HCT116 (cell line): ENCODE results near the gene DLL1. TPM values are rescaled to one million over a fixed set of nuclear protein-coding genes. Genes with fewer than 3 reads are reported as not detected.

Experiments
- ATAC-seq: fragments of 200-7000 bp; cut with Tn5 transposase; 2 replicates; pipeline ENCODE4 v1.9.1; 2020; ENCODE audit warnings: mild to moderate bottlenecking, moderate library complexity
- BruUV-seq: library from RNA; stranded (reverse); fragments of 400-500 nt; replicated peaks from 2 replicates; lab custom pipeline; 2021; lab: Mats Ljungman, UMichigan
- CTCF ChIA-PET: fragments of 300-600 bp; sonication (Branson Sonifier 250); formaldehyde crosslinking; loops from one replicate; lab custom pipeline; 2021; ENCODE audit warnings: antibody characterized with exemption; lab: Charles Lee
- POLR2A ChIA-PET: fragments of 300-600, 350-600 bp; sonication (Branson Sonifier 250); formaldehyde crosslinking; loops from one replicate; lab custom pipeline; 2021; ENCODE audit warnings: antibody characterized with exemption; lab: Charles Lee
- RAD21 ChIA-PET, 2 experiments: fragments of 300-600 bp; sonication (Branson Sonifier 250); formaldehyde crosslinking; loops; one replicate each; lab custom pipeline; 2023; ENCODE audit warnings: low total read pairs in 2 of 2; ENCODE audit not compliant: uncharacterized antibody in 2 of 2, unreplicated experiment in 2 of 2, low non-redundant PET in 1 of 2; lab: Charles Lee
- DNase-seq: peaks from one replicate; pipeline ENCODE4 v3.0.0-alpha.2; 2010; ENCODE audit warnings: low read depth, low spot score
- H2AFZ ChIP-seq: fragments of 200-600 bp; shearing (Covaris generic), sonication (generic); 2 replicates; pipeline ENCODE4 v1.6.1; 2017; ENCODE audit warnings: low read depth, mixed run types, mixed read lengths, antibody characterized with exemption, low read length; ENCODE audit not compliant: poor library complexity, severe bottlenecking
- H3K27ac ChIP-seq: 2 replicates; pipeline ENCODE4 v1.5.1; 2012; ENCODE audit warnings: low read depth, low read length
- H3K27me3 ChIP-seq: fragments of 200-600 bp; sonication (generic); 2 replicates; pipeline ENCODE4 v1.6.1; 2016; ENCODE audit warnings: mixed run types, low read length, mixed read lengths; ENCODE audit not compliant: insufficient read depth
- H3K36me3 ChIP-seq, 2 experiments: fragments of 200-500 bp in 1 of 2; fragments of 200-600 bp in 1 of 2; sonication (Bioruptor generic) in 1 of 2; sonication (generic) in 1 of 2; 2 replicates each; pipeline versions ENCODE4 v1.5.1 to v1.6.1; 2014 to 2016; ENCODE audit warnings: low read length in 2 of 2, inconsistent platforms in 1 of 2, mixed read lengths in 1 of 2, mixed run types in 1 of 2; ENCODE audit not compliant: insufficient read depth in 2 of 2, control insufficient read depth in 1 of 2
- H3K4me1 ChIP-seq, 2 experiments: fragments of 200-600 bp in 1 of 2; sonication (generic) in 1 of 2; 2 replicates each; pipeline versions ENCODE4 v1.5.1 to v1.6.1; 2012 to 2017; ENCODE audit warnings: low read length in 2 of 2, inconsistent platforms in 1 of 2, mild to moderate bottlenecking in 1 of 2, mixed read lengths in 1 of 2, mixed run types in 1 of 2, moderate library complexity in 1 of 2; ENCODE audit not compliant: insufficient read depth in 2 of 2, control insufficient read depth in 1 of 2
- H3K4me2 ChIP-seq: fragments of 200-600 bp; sonication (generic); 2 replicates; pipeline ENCODE4 v1.6.1; 2017; ENCODE audit warnings: mixed run types, low read length, mixed read lengths
- H3K4me3 ChIP-seq, 2 experiments: fragments of 200-600 bp in 1 of 2; sonication (generic) in 1 of 2; replicated peaks in 1 of 2; 2 replicates each; pipeline ENCODE4 v1.5.1; 2011 to 2016; ENCODE audit warnings: low read length in 2 of 2, control low read depth in 1 of 2, low read depth in 1 of 2, mild to moderate bottlenecking in 1 of 2, mixed read lengths in 1 of 2, mixed run types in 1 of 2
- H3K79me2 ChIP-seq: fragments of 200-600 bp; sonication (generic); 2 replicates; pipeline ENCODE4 v1.6.1; 2017; ENCODE audit warnings: mild to moderate bottlenecking, mixed run types, low read length, moderate library complexity, mixed read lengths; ENCODE audit not compliant: insufficient read depth
- H3K9ac ChIP-seq: fragments of 200-600 bp; sonication (generic); 2 replicates; pipeline ENCODE4 v1.6.1; 2016; ENCODE audit warnings: low read length, mixed read lengths
- H3K9me2 ChIP-seq: fragments of 200-600 bp; sonication (generic), shearing (Covaris generic); 2 replicates; pipeline ENCODE4 v1.6.1; 2017; ENCODE audit warnings: mixed run types, mild to moderate bottlenecking, moderate library complexity; ENCODE audit not compliant: insufficient read depth
- H3K9me3 ChIP-seq, 2 experiments: fragments of 200-500 bp in 1 of 2; fragments of 200-600 bp in 1 of 2; sonication (Bioruptor generic) in 1 of 2; sonication (generic) in 1 of 2; 2 replicates each; pipeline ENCODE4 v1.6.1; 2014 to 2017; ENCODE audit warnings: low read length in 2 of 2, mixed read lengths in 2 of 2, inconsistent platforms in 1 of 2, low read depth in 1 of 2, mild to moderate bottlenecking in 1 of 2, mixed run types in 1 of 2, moderate library complexity in 1 of 2; ENCODE audit not compliant: control insufficient read depth in 1 of 2, insufficient read depth in 1 of 2
- H4K20me1 ChIP-seq: fragments of 200-600 bp; sonication (generic), shearing (Covaris generic); 2 replicates; pipeline ENCODE4 v1.6.1; 2017; ENCODE audit warnings: mixed run types, mild to moderate bottlenecking, moderate library complexity; ENCODE audit not compliant: insufficient read depth
- CBX3 ChIP-seq: IDR thresholded peaks from 2 replicates; pipeline ENCODE4 v1.6.1; 2012; ENCODE audit warnings: low read depth
- CEBPB ChIP-seq: IDR thresholded peaks from 2 replicates; pipeline ENCODE4 v1.6.1; 2012; ENCODE audit warnings: low read depth
- CTCF ChIP-seq, 3 experiments: fragments of 200-600 bp in 1 of 3; sonication (generic) in 1 of 3; IDR thresholded peaks in 2 of 3; conservative IDR thresholded peaks in 1 of 3; 2 replicates each; pipeline ENCODE4 v1.5.1; 2012 to 2017; ENCODE audit warnings: low read depth in 2 of 3, low read length in 2 of 3, antibody characterized with exemption in 1 of 3, borderline replicate concordance in 1 of 3, control low read depth in 1 of 3, mild to moderate bottlenecking in 1 of 3, mixed read lengths in 1 of 3, mixed run types in 1 of 3, moderate library complexity in 1 of 3; ENCODE audit not compliant: insufficient read depth in 1 of 3
- EGR1 ChIP-seq: IDR thresholded peaks from 2 replicates; pipeline ENCODE4 v1.6.1; 2012; ENCODE audit warnings: low read depth
- ELF1 ChIP-seq: IDR thresholded peaks from 2 replicates; pipeline ENCODE4 v1.6.1; 2012; ENCODE audit warnings: low read depth, borderline replicate concordance
- EZH2phosphoT487 ChIP-seq: fragments of 200-600 bp; IDR thresholded peaks from 2 replicates; pipeline ENCODE4 v1.6.1; 2018; ENCODE audit warnings: antibody characterized with exemption, borderline replicate concordance
- FOSL1 ChIP-seq: IDR thresholded peaks from 2 replicates; pipeline ENCODE4 v1.6.1; 2012; ENCODE audit warnings: low read depth
- JUND ChIP-seq: IDR thresholded peaks from 2 replicates; pipeline ENCODE4 v1.6.1; 2012
- SIN3A ChIP-seq: IDR thresholded peaks from 2 replicates; pipeline ENCODE4 v1.6.1; 2012; ENCODE audit warnings: low read depth
- SP1 ChIP-seq: IDR thresholded peaks from 2 replicates; pipeline ENCODE4 v1.6.1; 2012; ENCODE audit warnings: low read depth
- SRF ChIP-seq: IDR thresholded peaks from 2 replicates; pipeline ENCODE4 v1.6.1; 2012; ENCODE audit warnings: low read depth
- TCF7L2 ChIP-seq: IDR thresholded peaks from 2 replicates; pipeline ENCODE4 v1.7.0; 2011; ENCODE audit warnings: borderline replicate concordance, inconsistent platforms; ENCODE audit not compliant: insufficient read depth, insufficient read length; ENCODE audit errors: extremely low read depth
- YY1 ChIP-seq: IDR thresholded peaks from 2 replicates; pipeline ENCODE4 v1.6.1; 2011; ENCODE audit warnings: low read length, low read depth, moderate library complexity, mild to moderate bottlenecking; ENCODE audit not compliant: insufficient replicate concordance; ENCODE audit errors: extremely low read depth
- ZBTB33 ChIP-seq: IDR thresholded peaks from 2 replicates; pipeline ENCODE4 v1.6.1; 2011; ENCODE audit warnings: mild to moderate bottlenecking, low read length, moderate library complexity; ENCODE audit not compliant: insufficient replicate concordance; ENCODE audit errors: extremely low read depth
- ZFX ChIP-seq: fragments of 450-650 bp; IDR thresholded peaks from 2 replicates; pipeline ENCODE4 v1.6.1; 2017
- ZNF274 ChIP-seq: fragments of 200-500 bp; sonication (Bioruptor generic); IDR thresholded peaks from 2 replicates; pipeline ENCODE4 v1.6.1; 2014; ENCODE audit warnings: mild to moderate bottlenecking, low read depth, low read length, inconsistent platforms
- intact Hi-C: fragments of 100-400 bp; cut with micrococcal nuclease; formaldehyde crosslinking; loops from 2 replicates; pipeline ENCODE4 v1.10.0; 2022
- total RNA-seq: library from RNA; stranded (reverse); gene quantifications from one replicate; pipeline ENCODE4 v1.2.1, GENCODE V29; 2021; ENCODE audit not compliant: unreplicated experiment

The DLL1 gene
- total RNA-seq, 1 experiment from 2014 or later, result 5.3 TPM

DNA sequence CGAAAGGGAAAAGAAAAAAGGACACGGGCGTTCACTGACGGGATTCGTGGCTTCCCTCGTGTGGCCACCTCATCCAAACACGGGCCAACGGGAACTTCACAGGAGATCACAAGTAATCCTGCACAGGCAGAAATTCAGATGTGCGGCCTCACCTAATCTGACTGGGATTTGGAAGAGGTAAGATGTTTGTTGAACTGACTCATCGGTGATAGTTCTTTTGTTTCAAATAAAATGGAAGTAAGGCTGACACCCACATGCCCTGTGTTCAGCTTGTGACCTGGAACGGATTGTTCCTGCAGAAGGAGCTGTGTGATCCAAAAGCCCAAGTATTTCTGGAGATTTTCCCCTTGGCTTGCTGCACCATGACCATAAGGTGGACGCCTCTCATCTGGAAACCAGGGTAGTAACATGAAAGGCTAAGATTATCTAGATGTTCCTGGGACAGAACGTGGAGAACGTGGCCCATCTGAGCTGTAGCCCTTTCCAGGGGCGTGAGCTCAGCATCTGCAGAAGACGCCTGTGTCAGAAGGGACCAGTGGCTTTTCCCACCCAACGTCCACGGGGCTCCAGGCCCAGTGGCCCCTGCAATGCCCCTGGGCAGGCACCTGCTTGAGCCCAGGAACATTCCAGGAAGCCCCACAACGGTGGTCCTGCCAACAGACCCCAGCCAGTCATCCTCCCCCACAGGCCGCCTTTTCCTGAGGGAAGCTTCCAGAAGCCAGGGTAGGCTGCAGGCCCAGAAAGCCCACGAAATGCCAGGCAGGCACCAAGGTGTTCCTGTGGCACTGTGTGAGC lies 39.7 kb downstream of the DLL1 start:
- RAD21 ChIA-PET, result no interaction called here
- H3K79me2 ChIP-seq, result no peaks in the 10 kb centered on the region

DNA sequence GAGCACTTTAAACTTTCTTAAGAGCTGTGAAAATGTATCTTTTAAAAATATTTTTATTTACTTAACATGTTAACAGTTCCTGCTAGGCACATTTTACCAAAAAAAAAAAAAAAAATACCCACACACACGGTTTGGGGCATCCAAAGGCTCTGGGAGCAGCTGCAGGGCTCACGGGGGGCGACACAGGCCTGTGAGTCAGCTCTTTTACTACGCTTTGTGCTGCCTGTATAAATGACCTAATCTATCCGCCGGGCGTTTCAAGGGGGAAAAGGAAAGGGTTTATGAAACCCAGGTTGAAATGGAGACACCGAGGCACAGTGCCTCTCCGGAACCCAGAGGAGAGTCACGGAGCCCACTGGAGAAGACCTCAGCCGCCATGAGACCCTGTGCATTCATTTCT lies 40.4 kb downstream of the DLL1 start:
- Histone ChIP-seq H3K36me3 (no peaks in the 10 kb centered on the region), H3K9ac (no peak overlapping the region), H3K27ac (no peak overlapping the region), H3K9me3 (no peaks in the 10 kb centered on the region), H2AFZ (no peak overlapping the region), H3K4me3 (no peak overlapping the region), H3K4me1 (no peaks in the 10 kb centered on the region)
- ChIA-PET POLR2A (no interaction called here), CTCF (no interaction called here), RAD21 (no interaction called here)
- DNase-seq (no peak), ATAC-seq (no peak)
- intact Hi-C loops, result no loop called here
- TF ChIP-seq SP1 (no peak), ELF1 (no peak), JUND (no peak), FOSL1 (no peak), ZFX (no peak), TCF7L2 (no peak), EZH2phosphoT487 (no peak), SIN3A (no peak), SRF (no peak), CEBPB (no peak), ZNF274 (no peak), EGR1 (no peak), CTCF (IDR thresholded peaks at IDR 0.05 in 2 of 3, conservative IDR thresholded peaks at IDR 0.05 in 1 of 3; ENCODE audit: borderline replicate concordance in 1 of 3, insufficient read depth in 1 of 3, low read depth in 2 of 3, low read length in 2 of 3) (no peak)
- TF ChIP-seq, all 23 proteins: peak for 0
- Histone ChIP-seq H3K4me2 (no peak overlapping the region), H4K20me1 (no peaks in the 10 kb centered on the region), H3K9me2 (no peaks in the 10 kb centered on the region), H3K79me2 (no peaks in the 10 kb centered on the region), H3K27me3 (no peaks in the 10 kb centered on the region)
- no TSS peak for BruUV-seq

More for the DNA sequence above, 39.7 kb downstream of the DLL1 start:
- no peaks in the 10 kb centered on the region for H3K9me3 ChIP-seq
- intact Hi-C loops, result no loop called here
- no peaks in the 10 kb centered on the region for H3K4me1 ChIP-seq
- POLR2A ChIA-PET, result no interaction called here
- H3K27me3 ChIP-seq, result no peaks in the 10 kb centered on the region
- H3K27ac ChIP-seq, result no peak overlapping the region
- no peak for TF ChIP-seq ZBTB33
- TF ChIP-seq YY1, result no peak
- no peak for TF ChIP-seq CBX3
- no peak for TF ChIP-seq EZH2phosphoT487
- ATAC-seq (no peak), DNase-seq (no peak)
- H3K4me3 ChIP-seq, result no peak overlapping the region
- H2AFZ ChIP-seq, result no peak overlapping the region
- H3K9me2 ChIP-seq, result no peaks in the 10 kb centered on the region
- H3K9ac ChIP-seq, result no peak overlapping the region
- CTCF ChIA-PET, result no interaction called here
- BruUV-seq, result no TSS peak
- H4K20me1 ChIP-seq, result no peaks in the 10 kb centered on the region
- H3K4me2 ChIP-seq, result no peak overlapping the region
- no peaks in the 10 kb centered on the region for H3K36me3 ChIP-seq
